Measurements from ENCODE around the gene IRF8.

GRCh38 chr16:85921026-85921425, 22.1 kb downstream of the IRF8 start:
- TF ChIP-seq POLR2AphosphoS5 (IDR thresholded peaks at IDR 0.05) (no peak), POLR2A (IDR thresholded peaks at IDR 0.05) (no peak), CTCF (IDR thresholded peaks at IDR 0.05) (no peak)

Measured in sigmoid colon (tissue), 4 donors.